HG03039 (cell line): ENCODE data around the gene SLC38A4.
"Not testable (repeated sequence)": the region's sequence is repeated elsewhere in the genome, so short reads cannot be mapped to it uniquely, and the experiment has no call there.

ENCODE experiments used
- ATAC-seq: cut with Tn5 transposase; IDR thresholded peaks from one replicate; pipeline ENCODE4 v1.9.1; 2021; ENCODE audit warnings: mild to moderate bottlenecking, moderate library complexity; ENCODE audit not compliant: unreplicated experiment

The SLC38A4 gene, protein sequence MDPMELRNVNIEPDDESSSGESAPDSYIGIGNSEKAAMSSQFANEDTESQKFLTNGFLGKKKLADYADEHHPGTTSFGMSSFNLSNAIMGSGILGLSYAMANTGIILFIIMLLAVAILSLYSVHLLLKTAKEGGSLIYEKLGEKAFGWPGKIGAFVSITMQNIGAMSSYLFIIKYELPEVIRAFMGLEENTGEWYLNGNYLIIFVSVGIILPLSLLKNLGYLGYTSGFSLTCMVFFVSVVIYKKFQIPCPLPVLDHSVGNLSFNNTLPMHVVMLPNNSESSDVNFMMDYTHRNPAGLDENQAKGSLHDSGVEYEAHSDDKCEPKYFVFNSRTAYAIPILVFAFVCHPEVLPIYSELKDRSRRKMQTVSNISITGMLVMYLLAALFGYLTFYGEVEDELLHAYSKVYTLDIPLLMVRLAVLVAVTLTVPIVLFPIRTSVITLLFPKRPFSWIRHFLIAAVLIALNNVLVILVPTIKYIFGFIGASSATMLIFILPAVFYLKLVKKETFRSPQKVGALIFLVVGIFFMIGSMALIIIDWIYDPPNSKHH

DNA sequence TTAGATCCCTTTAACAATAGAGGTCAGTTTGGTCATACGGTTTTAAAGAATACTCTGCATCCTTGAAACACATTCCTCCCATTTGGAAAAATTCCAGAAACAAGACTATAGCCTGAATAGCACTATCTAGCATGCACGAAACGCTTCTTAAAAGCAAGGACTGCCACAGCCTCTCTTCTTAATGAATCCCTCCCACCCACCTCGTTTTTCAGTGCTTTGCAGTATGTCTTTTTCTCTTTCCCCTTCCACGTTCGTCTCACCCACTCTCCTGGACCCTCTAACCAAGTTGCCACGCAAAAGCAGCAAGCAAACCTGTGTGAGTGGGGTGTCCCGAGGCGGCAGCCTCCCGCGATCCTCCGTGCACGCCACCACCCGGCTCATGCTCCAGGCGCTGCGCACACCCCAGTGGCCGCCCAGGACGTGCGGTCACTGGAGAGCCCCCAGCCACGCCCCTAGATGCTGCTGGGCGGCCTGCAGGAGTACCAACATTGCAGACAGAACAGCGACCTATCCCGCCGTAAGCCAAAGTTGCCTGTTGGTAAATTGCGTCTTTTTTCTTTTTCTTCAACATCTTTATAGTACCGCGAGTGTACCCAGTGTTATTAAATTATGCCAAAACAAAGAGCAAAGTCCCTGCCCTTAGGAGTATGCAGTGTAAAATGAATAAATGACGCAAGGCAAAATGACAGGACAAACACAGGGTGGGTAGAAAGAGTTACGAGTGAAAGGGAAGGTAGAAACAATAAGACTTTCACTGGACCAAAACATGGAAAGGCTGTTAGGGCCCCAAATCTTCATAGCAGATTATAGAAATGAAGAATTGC lies at the start of gene SLC38A4:
SLC38A4 (minus strand) TSS at position 407 of the 824 bp plus-strand sequence. CDS start 32,926 bp downstream, outside the sequence.
- no peak for ATAC-seq

DNA sequence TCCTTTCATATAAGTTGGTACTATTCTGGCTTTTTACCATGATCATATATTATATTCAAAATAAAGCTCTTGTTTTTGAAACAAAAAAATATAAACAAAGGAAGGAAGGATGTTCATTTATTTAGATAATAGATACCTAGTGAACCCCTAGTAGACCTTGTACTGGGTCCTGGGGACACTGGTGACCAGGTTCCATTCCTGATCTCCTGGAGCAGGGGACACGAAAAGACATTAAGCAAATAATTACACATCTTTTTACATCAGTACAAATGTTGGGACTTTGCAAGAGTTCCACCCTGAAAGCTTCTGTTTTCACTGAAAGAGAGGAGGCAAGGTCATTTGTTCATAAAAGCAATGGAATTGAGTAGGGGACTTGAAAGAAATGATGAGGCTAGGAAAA lies 49.3 kb upstream of the SLC38A4 start:
- ATAC-seq: no peak

DNA sequence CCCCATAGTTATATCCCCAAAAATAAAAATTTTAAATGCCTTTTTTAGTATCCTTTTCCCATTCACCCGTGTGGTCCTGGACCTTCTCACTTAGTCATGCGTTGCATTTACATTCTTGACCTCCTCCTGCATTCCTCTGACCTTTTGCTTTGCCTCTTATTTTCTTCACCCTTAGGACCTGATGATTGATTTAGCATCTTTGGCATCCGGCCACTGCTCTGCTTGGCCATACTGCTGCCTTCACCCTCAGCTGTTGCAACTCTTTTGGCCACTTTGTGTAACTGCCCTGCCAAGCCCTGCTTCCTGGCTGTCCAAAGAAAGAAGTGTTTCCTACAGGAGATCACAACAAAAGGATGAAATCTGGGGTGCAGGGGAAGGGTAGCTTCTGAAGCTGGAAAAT lies 48.8 kb upstream of the SLC38A4 start:
- no peak for ATAC-seq

DNA sequence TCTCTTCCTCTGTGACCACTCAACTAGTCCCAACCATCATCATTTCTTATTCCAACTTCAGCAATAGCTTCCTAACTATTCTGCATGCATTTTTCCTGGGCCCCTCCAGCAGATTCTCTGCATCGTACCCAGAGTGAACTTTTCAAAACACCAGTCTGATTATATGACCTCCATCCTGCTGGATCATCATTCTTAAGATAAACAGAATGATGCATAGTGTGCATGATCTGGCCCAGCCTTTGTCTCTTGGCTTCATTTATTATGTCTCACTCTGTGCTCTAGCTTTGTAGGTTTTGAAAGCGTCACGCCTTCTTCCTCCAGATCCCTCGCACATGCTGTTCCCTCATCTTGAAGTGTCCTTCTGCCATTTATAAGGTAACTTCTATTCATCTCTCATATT lies 46.3 kb upstream of the SLC38A4 start:
- no peak for ATAC-seq

DNA sequence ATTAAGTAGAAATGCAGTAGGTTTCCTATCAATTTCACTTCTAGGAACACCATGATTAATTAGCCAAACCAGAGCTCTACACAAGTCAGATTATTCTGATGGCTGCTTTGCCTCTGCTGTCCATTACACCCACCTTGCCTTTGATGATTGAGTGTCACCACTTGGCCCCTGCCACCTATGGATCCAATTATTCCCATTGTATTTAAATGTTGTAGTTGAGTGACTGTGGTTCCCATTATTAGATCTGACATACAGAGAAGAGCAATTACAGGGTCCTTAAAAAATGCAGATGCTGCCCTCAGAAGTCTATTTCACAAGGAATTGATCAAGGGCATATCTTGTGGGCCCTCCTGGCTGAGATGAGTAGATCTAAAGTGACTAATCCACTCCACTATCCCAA lies 39.5 kb upstream of the SLC38A4 start:
- no peak for ATAC-seq

DNA sequence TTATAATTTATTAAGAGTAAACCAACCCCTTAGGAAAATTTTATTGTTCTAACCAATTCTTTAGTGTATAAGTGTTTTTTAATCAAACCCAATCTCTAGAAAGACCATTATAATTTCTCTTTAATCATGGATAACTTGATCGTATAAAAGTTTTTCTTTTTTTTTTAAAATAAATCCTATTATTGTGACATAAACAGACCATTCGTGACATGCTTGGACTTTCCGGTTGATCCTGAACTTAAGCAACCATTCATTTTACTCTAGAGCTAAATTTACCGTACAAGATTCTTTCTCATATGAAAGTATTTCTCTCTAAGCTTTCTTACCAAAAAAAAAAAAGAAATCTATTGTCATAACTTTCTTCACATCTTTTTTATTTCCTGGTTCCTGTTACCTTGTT lies 32.6 kb upstream of the SLC38A4 start:
- ATAC-seq: no peak

DNA sequence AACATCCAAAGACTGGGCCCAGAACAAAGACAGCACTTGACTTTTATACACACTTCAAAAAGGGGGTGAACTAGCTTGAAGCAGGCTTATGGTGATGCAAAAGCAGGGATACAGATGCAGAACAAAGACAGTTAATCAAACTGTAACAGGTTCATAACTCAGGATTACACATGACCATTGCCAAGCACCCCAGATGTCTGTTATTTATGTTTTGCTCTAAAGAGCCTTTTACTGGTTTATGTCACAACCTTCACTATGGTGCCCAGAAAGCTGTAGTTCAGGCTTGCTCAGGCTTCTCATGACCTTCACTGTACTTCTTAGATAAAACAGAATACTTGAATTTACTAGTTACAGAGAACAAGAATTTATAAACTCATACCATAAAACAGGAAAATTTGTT lies 31.7 kb upstream of the SLC38A4 start:
- no peak for ATAC-seq

DNA sequence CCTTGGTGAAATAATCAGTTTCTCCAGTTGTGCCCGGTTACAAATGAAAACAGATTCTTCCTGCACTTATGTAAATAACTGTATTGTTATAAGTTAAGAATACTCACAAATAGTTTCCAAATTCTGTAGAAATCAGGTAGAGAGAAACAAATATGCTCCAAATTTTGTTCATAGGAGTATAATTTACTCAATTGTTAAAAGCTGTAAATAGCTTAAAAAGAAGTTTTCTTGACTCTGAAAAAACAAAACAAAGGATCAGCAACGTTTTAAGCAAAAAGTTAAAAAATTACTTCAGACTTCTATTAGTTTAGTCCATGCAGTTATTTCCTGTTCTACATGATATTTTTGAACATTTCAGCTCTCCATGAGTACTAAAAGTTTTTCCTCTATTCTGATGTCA lies 30.0 kb upstream of the SLC38A4 start:
- ATAC-seq: no peak

DNA sequence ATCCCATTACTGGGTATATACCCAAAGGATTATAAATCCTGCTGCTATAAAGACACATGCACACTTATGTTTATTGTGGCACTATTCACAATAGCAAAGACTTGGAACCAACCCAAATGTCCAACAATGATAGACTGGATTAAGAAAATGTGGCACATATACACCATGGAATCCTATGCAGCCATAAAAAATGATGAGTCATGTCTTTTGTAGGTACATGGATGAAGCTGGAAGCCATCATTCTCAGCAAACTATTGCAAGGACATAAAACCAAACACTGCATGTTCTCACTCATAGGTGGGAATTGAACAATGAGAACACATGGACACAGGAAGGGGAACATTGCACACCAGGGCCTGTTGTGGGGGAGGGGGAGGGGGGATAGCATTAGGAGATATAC lies 28.4 kb upstream of the SLC38A4 start:
- not testable (repeated sequence) for ATAC-seq

DNA sequence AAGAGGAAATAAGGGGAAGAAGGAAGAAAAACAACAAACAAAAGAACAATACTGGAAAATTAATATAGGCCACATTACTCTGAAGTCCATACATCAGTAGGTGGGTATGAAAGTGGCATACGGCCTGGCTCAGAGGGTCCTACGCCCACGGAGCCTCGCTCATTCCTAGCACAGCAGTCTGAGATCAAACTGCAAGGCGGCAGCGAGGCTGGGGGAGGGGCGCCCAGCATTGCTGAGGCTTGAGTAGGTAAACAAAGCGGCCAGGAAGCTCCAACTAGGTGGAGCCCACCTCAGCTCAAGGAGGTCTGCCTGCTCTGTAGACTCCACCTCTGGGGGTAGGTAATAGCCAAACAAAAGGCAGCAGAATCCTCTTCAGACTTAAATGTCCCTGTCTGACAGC lies 23.0 kb upstream of the SLC38A4 start:
- ATAC-seq: not testable (repeated sequence)

DNA sequence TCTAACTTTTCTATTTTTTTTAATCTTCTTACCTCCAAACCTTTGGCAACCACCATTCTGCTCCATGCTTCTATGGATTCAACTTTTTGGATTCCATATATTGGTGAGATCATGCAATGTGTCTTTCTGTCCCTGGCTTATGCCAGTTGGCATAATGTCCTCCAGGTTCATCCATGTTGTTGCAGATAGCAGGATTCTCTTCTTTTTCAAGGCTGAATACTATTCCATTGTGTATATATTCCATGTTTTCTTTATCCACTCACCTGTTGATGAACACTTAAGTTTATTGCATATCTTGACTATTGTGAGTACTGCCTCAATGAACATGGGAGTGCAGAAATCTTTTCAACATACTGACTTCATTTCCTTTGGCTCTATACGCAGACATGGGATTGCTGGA lies 21.2 kb upstream of the SLC38A4 start:
- no peak for ATAC-seq

DNA sequence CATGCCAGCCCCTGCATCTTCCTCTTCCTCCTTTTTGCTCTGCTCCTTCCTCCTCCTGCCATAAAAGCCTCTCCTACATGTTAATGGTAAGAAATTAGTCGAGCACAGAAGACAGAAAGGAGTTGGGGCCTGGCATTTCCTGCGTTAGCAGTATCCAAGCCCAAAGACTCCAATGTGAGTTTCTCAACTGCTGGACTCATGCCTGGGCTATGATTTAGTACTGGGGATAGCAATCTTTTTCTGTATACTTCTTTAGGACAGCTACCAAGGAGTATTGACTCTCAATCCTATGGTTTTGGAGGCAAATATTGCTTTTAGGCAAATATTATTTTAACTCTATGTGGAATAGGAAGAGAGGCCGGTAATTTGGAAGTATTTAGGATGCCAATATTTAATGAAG lies 18.0 kb upstream of the SLC38A4 start:
- no peak for ATAC-seq

DNA sequence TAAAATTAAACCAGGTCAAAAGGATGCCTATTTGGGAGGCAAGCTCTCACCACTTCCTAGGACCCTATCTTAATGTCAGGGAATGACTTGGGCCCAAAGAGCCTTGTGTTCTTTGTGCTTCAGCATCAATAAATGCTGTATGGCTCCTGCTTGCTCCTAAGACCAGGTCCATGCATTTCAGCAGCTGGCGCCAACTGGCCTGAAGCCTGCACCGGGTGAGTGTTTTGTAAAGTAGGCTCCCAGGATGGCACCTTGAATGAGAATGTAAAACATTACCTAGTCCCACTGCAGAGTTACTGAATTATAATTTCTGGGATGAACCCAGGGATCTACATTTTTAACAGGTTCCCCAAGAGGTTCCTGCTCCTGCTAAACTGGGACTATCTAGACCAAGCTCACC lies 16.1 kb upstream of the SLC38A4 start:
- no peak for ATAC-seq

DNA sequence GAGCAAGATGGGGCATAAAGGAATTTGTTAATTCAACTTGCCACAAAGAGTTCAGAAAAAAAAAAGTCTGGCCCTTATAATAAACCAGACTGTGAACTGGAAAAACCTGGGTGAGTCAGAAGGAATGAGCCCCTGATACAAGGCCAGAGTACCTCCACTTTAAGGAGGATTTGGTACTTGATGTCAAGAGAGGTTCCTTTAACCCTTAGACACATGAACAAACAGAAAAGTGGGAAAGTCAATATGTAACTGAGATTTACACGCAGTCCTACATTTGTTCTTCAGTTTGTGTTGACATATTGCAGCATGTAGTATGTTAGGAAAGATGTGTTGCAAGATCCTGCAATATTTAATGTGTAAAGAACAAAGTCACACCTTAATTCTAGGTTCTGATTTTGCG lies 14.2 kb upstream of the SLC38A4 start:
- no peak for ATAC-seq

DNA sequence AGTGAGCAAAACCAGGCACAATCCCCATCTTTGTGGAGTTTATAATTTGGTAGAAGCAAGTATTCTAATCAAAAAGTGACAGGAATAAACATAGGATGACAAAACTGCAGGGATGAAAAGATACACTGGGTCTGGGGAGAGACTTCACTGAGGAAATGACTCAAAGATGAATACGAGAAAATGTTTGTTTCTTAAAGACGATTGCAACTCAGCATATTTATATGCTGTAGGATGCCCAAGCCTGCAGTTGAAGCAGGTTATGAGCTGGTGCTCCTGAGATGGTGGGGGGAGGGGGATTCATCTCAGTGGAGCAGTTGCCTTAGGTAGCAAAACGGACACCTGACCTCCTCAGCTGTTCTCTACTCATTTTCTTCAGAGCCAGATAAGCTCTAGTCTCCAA lies 13.4 kb upstream of the SLC38A4 start:
- ATAC-seq: no peak

DNA sequence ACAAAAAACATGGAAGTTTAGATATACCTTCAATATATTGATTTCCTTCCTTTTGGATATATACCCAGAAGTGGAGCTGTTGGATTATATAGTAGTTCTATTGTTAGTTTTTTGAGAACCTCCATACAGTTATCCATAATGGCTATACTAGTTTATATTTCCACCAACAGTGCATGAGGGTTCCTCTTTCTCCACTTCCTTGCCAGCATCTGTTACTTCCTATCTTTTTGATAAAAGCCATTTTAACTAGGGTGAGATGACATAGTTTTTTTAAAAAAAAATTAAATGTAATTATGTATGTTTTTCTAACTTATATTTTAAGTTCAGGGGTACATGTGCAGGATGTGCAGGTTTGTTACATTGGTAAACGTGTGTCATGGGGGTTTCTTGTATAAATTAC lies 10.0 kb upstream of the SLC38A4 start:
- ATAC-seq: no peak

DNA sequence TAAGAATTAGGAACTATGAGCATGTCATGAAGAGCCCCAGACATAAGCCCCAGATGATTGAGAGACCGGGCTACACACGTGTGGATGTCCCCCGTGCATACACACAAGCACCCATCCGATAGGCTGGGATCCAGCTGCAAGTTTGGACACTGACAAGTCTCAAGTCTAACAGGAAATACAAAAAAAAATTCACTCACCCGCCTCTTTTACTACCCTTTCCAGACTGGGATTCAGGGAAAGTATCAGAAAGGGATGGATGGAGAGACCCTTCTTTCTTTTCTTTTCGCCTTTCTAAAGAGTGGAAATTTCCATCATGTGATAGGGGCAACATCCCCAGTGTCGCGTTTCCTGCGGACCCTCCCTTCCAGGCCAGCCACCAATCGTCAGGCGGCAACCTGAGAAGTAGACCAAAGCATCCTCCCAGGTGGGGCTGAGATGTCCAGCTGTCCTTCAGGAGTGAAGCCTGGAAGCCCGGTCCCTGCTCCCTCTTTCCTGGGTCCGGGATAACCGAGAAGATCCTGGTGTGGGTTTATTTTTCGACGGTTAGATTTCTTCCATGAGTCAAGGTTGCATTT lies 6.4 kb upstream of the SLC38A4 start:
- ATAC-seq: no peak

DNA sequence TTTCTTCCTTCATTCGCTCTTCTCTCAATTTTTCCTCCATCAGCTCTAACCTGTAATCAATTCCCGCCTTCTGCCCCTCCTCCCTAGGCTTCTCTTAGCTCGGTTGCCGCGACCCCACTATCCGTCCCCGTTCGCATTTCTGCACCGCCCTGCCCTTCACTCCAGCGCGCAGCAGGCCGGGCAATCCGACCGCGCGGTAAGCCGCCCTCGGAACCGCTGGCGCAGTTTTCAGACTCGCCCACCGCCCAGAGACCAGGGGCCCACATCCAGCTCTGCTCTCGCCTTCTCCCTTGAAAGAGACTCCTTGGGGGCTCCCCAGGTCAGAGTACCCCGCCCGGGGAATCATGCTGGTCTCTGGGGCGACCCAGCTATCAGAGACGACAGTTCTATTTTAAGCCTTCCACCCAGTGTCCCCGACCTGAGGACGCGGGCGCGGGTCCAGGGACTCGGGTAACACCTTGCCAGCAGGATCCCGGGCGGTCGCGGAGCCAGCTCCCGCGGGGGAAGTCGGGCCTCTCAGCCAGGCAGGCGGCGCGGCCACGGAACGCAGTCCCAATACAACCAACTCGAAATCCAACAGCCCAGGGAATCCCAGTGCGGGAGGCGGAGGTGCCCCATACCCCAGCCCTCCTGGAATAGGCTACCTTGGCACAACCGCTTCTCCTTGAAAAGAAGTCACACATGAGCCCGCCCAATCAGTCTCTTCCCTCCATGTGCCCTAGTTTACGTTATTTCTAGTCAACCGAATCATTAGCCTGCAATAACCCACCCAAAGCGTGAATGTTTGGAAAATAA lies 5.7 kb upstream of the SLC38A4 start:
- ATAC-seq: no peak

DNA sequence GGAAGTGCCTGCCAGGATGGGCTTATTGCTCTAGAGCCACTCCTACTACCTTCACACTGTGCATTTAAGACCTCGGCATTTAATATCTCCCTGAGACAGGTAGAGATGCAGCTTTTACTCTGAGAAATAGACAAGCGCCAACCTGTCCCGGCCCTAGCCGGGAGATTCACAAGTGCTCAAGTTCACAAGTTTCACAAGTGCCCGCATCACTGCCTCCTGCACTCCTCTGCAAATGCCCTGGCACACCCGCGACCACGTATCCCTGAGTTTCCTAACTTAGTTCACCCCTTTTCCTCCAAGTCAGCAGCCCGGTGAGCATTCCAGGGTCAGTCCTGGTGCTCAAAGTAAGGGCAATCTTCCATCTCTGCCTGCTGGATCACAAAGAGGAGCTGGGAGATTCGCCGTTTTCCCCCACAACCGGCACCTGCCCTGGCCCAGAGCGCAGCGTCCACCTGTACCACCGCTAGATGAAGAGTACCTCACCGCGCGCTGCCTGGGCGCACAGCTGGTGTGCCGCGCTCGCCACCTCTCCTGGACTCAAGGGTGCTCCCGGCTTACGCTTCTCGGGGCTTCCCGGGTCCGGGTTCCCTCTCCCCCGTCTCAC lies 5.0 kb upstream of the SLC38A4 start:
- no peak for ATAC-seq

DNA sequence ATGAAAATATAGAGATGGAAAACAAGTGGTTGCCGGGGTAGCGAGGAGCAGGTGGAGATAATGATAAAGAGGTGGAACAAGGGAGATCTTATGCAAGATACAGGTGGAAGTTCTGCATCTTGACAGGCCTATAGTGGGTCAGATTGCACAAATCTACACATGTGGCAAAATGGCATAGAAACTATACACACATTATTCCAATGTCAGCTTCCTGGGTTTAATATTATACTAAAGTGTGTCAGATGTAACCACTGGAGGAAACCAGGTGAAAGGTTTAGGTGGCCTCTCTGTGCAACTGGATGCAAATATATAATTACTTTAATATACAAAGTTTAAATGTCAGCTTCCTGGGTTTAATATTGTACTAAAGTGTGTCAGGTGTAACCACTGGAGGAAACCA lies 1.1 kb downstream of the SLC38A4 start:
- ATAC-seq: no peak
